Stimulated activated CD4-positive, alpha-beta T cell treated with anti-CD3 and anti-CD28 coated beads, Interleukin-1b, Interleukin-23, amount 100 ng/mL, for 1 hour (primary cell): ENCODE data around the gene SPTLC3.

Source experiments
- DNase-seq, 2 donors: peaks; one replicate each; pipeline ENCODE4 v3.0.0-alpha.2; 2020; ENCODE audit warnings: low read depth in 2 of 2

Gene SPTLC3

DNA sequence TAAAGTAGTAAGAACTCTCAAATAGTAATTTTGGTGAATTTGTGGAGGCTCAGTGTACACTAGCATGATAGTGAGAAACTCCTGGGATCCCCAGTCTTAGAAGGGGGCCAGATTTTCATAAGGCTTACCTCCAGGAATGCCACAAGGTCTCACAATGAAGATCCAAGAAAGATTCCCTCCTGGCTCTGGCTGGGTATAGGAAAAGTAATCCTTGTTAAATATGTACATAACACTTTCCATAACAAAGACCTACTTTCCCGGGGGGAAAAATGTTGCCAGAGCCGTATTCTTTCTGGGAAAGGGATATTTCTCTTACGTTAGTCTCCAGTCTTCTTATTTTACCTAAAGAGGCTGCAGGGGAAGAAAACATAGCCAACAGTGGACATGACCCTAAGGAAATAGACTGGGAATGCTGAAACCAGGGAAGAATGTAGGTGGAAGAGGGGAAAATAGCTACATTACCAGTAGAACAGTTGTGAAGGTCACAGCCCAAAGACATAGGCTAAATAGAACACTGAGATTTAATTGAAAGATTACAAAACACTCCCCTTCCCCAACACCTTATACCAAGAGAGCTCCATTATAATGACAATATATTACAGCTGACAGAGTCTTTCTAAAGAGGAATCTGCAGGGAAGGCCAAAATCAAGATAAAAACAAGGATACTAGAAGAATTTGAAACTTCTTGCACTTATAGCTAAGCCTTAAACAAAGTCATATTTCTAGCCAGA lies 177.4 kb downstream of the SPTLC3 start:
- DNase-seq, result no peak

DNA sequence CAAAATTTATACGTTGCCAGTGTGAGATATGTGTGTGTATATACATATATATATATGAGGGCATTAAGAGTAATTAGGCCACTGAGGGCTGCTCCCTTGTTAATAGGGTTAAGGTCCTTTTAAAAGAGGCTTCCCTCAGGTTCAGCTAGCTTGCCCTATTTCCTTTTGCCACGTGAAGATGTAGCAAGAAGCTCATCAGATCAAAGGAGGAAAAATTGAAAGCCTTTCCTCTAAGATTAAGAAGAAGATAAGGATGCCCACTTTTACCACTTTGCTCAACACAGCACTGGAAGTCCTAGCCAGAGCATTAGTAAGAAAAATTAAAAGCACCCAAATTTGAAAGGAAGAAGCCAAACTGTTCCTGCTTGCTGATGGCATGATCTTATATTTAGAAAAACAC lies 179.1 kb downstream of the SPTLC3 start:
- no peak for DNase-seq

DNA sequence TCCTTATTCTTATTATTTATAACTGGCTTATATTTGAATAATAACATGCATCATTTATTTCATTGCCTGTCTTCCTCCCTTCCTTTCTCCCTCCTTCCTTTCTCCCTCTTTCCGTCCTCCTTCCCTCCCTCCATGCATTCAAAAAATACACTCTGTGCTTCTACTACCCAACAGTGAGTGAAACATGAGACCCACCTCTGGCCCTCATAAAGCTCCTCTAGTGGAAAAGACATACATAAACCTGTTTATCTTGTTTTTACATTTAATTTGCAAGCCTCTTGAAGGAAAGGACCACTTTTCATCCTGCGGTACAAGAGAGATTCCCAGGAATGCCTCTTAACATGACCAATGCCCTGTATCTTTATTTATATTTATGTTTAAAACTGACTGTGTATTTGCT lies 190.5 kb downstream of the SPTLC3 start:
- no peak for DNase-seq

DNA sequence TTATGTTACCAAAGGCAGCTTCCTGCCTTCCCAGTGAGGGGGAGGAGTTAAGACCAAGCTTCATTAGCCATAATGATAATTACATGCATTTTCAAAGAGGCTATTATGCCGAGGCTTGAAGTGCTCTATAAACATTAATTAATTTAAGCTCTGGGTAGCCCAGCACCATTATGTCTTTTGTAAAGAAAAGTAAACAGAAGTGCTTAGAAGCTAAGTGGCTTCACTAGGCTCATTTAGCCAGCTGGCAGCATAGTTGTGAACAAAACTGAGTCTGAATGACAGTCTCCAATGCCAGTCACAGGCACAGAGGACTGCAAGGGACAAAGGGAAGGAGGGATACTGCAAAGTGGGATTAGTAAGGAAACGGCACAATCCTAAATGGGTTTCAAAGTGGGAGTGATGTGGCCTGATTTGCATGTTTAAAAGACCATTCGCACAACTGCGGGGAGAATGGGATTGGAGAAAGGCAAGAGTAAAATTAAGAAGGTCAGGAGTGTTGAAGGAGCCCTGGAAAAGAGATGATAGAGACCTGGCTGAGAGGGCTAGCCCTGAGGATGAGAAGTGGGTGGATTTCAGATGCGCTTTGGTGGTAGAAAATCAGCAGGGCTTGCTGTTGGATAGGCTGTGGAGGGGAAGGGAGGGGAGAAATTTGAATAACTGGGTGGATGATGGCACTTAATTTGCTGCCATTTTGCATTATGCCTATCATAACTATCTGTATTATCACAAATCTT lies 192.2 kb downstream of the SPTLC3 start:
- DNase-seq, result no peak

DNA sequence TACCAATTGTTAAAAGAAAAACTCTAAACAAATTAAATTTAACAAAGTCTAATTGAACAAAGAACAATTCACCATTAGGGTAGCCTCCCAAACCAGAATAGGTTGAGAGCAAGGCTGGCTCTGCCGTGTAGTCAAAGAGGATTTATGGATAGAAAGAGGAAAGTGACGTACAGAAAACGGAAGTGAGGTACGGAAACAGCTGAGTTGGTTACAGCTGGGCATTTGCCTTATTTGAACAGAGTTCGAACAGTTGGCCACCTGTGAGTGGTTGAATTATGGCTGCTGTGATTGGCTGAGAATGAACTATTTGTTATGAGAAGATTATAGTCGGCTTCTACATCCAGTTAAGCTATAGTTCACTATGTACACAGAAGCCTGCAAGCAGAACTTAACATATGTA lies 193.8 kb downstream of the SPTLC3 start:
- DNase-seq, result no peak

DNA sequence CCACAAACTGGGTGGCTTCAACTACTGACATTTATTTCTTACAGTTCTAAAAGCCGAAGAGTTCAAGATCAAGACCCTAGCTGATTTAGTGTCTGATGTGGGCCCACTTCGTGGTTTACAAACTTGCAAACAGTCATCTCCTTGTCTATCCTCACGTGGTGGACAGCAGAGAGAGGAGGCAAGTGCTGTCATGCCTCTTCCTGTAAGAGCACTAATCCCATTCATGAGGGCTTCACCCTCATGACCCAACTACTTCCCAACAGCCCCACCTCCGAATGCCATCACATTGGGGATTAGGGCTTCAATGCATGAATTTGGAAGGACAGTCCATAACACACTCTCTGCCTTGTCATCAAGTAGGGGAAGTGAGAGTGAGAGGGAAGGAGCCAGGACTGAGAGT lies 196.7 kb downstream of the SPTLC3 start:
- no peak for DNase-seq

DNA sequence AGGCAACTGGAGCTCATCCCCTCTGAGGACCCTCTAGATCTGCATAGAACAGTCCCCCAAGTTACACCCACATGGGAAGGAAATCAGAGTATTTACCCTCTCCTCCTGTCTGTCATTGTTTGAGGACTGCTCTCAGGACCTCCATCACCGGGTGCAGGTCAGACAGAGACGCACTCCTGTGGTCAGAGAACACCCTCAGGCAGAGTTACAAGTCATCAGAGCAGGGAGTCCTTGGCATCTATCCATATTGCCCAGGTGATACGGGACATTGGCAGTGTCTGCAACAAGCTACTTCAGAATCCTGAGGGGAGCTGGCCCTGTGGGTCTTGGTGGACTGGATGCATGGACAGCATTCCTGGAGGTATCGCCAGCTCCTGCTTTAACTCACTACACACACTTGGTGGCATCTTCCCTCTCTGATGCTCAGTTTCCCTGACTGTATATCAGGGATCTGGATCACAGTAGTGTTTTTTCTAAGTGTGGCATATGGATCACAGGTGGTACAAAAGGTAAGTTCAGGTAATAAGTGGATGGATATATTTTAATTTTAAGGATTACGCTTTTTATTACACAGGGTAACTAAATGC lies 197.2 kb downstream of the SPTLC3 start:
- no peak for DNase-seq

DNA sequence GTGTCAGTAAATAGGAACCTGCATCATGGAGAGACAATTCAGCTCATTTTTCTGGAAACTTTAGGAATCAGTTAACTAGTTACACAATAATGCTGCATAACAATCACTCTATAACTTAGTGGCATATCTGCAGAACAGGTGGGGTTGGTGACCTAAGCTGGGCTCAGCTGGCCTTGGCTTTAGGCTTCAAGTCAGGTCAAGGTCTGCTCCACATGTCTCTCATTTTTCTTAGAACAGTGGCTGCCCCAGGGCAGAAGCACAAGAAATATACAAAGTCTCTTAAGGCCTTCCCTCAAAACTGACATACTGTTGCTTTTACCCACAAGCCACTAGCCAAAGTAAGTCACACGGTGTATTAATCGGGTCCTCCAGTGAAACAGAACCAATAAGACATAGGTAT lies 198.2 kb downstream of the SPTLC3 start:
- DNase-seq, result no peak

DNA sequence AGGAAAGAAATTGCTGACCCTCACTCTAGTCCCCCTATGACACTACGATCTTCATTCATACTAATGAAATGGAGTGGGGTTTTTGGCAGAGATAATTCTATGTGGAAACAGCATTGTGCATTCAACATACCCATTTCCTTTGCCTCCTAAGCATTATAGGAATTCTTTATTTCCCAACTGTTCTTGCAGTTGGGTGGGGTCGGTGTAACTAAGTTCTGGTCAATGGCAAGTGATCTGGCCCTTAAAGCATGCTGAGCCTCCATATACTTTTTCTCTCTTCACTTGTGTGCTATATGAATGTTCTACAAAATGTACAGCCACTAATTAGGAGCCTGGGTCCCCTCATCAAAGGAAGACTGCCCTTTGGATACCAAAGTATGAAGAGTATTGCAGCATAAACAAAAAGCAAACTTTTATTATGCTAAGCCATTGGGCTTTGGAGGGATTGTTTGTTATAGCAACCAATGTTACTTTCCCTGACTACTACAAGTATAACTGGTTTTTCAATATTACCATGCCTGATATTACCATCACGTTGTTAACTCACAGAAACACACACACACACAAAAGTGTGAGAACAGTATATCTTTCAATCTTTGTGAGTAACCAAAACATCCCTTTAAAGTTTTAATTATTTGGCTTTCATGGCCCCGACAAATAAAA lies 203.3 kb downstream of the SPTLC3 start:
- no peak for DNase-seq

DNA sequence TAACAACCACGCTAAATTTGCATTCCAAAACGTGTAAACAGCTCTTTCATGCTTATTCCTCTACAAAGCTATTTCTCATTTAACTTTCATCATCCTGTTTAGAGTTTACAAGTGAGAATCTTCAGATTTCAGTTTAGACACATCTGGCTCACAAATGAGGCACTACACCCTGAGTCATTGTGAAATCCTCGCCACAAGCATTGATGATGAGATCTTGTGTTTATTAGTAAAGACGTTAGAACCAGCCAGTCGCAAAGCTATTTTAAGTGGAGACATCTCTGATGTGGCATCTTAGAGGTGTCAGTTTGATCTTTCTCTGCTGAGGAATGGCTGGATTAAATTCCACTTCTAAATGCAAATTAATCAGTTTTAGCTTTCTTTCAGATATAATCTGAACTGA lies 204.0 kb downstream of the SPTLC3 start:
- DNase-seq, result no peak

DNA sequence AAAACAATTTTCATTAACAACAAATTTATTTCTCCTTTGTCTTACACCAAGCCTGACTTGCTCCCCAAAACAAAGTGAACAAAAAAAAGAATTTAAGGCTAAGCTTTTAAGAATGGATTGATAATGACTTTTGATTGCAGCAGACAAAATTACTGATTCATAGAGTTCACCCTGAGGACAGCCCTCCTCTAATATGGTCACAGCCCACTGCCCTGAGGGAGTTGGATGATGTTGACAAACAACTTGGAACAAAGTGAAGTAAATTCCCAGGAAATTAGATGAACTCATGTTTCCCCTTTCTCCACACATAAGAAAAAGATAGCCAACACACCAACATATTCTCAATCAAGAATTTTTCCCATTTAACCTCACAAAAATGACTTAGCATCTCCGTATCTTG lies 204.6 kb downstream of the SPTLC3 start:
- DNase-seq, result no peak

DNA sequence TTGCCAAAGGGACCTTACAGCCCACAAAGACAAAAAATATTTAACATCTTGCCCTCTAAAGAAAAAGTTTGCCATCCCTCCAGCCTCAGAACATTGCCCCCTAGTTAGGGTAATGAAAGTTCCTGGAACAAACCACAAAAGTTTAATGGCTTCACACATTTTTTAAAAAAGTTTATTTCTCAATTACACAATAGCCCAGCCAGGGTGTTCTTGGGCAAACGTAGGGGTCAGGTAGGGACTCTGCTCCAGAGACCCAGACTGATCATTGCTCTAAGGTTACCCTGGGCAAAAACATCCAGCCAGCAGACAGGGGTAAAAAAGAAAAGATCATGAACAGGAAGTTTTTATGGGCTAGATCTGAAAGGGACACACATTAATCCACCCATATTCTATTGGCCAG lies 207.8 kb downstream of the SPTLC3 start:
- DNase-seq, result no peak
